Measurements from ENCODE around the gene PTPRN2.

Gene PTPRN2

GRCh38 chr7:158082761-158083160, 504.9 kb downstream of the PTPRN2 start:
- DNase-seq (ENCODE audit: low read depth, low spot score): no peak
- no peak for TF ChIP-seq CTCF (IDR thresholded peaks at IDR 0.05; ENCODE audit: insufficient read depth, low read length, missing control alignments)
- POLR2A ChIA-PET: no interaction called here
- H3K4me3 ChIP-seq (ENCODE audit: low read depth, low read length): no peak overlapping the region
- CTCF ChIA-PET: no interaction called here

GRCh38 chr7:158080899-158081445, 506.7 kb downstream of the PTPRN2 start:
- no peak overlapping the region for H3K4me3 ChIP-seq (ENCODE audit: low read depth, low read length)
- CTCF ChIA-PET: no interaction called here
- TF ChIP-seq CTCF (IDR thresholded peaks at IDR 0.05; ENCODE audit: insufficient read depth, low read length, missing control alignments): no peak
- POLR2A ChIA-PET: no interaction called here
- DNase-seq (ENCODE audit: low read depth, low spot score): no peak

DNA sequence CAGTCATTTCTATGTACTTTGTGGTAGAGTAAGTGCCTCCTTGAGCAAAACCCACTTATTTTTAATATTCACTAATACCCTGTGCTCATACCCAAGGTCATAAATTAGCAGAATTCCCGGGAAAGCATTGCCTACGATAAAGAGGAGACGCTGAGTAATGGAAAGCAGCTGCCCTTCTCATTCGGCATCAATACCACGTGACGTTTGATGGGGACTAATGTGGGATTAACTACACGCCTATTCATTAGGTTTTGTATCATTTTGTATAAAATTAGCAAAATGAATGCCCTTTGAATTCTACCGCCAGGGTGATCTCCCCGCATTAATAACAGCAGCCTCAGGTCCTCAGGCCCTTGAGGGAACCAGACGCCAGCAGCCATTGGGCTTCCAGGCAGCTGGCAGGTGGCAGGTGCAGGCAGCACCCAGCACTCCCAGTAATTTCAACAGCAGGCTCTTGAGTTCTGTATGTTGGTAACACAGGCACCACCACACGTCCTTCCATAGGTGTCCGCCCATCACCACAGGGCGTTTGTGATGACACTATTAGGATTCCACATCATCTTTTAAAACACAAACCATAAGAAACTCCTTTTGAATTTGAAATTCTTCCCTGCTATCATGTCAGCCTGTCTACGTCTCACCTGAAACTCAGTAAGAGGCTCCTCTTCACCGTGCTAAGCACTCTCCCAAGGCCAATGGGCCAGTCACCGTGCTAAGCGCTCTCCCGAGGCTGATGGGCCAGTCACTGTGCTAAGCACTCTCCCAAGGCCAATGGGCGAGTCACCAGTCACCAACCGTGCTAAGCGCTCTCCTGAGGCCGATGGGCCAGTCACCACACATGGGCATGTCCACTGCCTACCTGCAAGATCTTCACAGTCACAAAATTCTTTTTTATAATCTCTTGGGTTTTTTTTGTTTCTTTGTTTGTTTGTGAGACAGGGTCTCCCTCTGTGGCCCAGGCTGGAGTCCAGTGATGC, 509.4 kb downstream of the PTPRN2 start:
- DNase-seq (ENCODE audit: low read depth, low spot score): no peak
- POLR2A ChIA-PET: no interaction called here
- no peak overlapping the region for H3K4me3 ChIP-seq (ENCODE audit: low read depth, low read length)
- TF ChIP-seq CTCF (IDR thresholded peaks at IDR 0.05; ENCODE audit: insufficient read depth, low read length, missing control alignments): no peak
- CTCF ChIA-PET: no interaction called here

DNA sequence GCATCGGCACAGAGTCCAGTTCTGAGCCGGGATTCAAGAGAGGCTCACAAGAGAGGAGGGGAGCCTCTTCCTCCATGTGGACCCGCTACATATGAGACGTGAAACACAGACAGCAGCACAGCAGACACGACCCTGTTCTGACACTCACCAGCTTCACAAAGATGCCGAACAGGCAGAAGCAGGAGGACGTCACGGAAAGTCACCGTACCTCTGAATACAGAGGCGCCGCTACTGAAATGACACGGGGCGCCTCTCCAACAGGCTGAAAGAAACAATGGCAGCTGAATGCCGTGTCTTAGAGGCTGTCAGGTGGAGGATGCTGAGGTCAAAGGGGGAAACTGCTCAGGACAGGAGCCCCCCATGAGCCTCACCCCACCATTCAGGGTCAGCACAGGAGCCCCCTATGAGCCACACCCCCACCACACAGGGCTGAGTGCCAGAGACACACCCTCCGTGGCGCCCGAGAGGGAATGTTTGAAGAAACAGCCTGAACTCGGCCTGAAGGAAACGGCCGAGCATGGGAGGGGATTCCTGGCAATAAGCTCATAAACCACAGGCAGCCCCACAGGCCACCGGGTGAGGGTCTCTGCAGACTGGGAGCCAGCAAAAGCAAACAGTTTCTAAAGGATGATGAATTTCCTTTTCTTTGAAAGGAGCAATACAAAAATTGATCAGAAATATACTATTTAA, 510.3 kb downstream of the PTPRN2 start:
- DNase-seq (ENCODE audit: low read depth, low spot score): no peak
- CTCF ChIA-PET: no interaction called here
- no peak for TF ChIP-seq CTCF (IDR thresholded peaks at IDR 0.05; ENCODE audit: insufficient read depth, low read length, missing control alignments)
- POLR2A ChIA-PET: no interaction called here
- H3K4me3 ChIP-seq (ENCODE audit: low read depth, low read length): no peak overlapping the region

DNA sequence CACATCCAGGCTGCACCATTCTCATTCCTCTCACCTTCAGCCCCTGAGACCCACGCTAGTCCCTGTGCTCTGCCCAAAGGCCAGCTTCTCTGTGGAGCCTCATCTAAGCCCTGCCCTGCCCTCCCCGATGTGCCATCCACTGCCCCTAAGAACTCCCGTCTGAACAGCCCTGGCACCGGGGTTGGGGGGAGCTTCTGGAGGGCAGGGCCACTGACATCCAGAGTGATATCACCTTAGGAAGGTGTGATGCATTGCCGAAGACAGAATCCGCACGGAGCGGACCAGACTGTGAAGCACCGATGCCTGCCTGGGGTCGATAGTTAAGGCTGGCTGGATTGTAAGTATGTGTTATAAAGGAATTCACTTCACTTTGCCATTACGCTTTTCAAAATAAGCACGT, 511.0 kb downstream of the PTPRN2 start:
- ChIA-PET POLR2A (no interaction called here), CTCF (no interaction called here)
- H3K4me3 ChIP-seq (ENCODE audit: low read depth, low read length): no peak overlapping the region
- DNase-seq (ENCODE audit: low read depth, low spot score): no peak
- TF ChIP-seq CTCF (IDR thresholded peaks at IDR 0.05; ENCODE audit: insufficient read depth, low read length, missing control alignments): no peak

GRCh38 chr7:158076215-158076614, 511.4 kb downstream of the PTPRN2 start:
- no peak for DNase-seq (ENCODE audit: low read depth, low spot score)
- CTCF ChIA-PET: no interaction called here
- POLR2A ChIA-PET: no interaction called here
- no peak overlapping the region for H3K4me3 ChIP-seq (ENCODE audit: low read depth, low read length)
- no peak for TF ChIP-seq CTCF (IDR thresholded peaks at IDR 0.05; ENCODE audit: insufficient read depth, low read length, missing control alignments)

Data from AG04449 (cell line).